Activated T-cell treated with anti-CD3 and anti-CD28 coated beads, Interleukin-2, amount 50 U/mL, for 1 hour (primary cell): ENCODE data around the gene F5.

Source experiments
- DNase-seq: peaks from one replicate; pipeline ENCODE4 v3.0.0-alpha.2; 2020

F5 gene

DNA sequence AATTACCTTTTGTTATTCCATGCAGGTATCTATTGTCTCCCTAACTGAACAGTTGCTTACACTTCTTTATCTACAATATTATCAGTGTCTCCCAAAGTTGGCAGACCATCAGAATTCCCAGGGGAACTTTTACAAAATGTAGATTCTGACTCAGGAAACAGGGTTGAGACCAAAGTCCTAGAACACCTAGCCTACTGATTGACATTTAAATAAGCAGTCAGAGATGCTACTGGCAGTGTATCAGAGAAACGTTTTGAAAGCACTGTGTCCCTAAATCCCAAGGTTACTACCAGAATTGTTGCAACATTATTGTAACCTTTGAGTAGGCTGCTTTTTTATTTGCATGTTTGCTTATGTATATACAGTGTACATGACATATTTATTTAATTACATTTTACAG, 1.8 kb upstream of the F5 start:
- no peak for DNase-seq

DNA sequence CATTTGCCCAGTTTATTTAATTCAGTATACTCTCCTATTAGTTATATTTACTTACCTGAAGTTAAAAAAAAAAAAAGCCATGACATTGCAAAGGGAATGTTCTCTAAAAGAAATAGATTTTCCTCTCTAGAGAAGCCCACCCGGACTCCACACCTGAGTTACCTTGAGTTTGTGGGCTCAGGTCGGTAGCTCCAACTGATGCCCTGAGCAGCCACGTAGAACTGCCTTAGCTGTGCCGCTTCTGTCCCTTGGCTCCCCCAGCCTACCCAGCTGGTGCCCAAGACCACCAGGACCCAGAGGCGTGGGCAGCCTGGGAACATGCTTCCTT, 250 bp downstream of the F5 start:
- DNase-seq, result no peak

DNA sequence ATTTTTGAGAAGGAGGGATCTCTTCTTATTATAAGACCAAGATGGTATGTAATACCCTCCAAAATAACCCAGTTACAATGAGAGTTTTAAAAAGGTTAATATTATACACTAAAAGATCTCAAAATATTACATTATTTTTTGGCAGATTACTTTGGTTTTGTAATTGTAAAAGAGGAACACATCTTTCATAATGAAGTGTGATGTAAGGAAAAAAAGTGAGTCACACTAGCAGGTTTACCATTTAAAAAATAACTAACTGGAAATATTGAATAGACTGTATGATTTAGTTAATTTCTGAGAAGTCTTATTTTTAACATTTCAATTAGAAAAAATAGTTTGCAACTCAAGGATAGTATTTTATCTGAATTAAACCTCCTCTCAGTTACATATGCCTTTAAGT, 1.1 kb downstream of the F5 start:
- no peak for DNase-seq

DNA sequence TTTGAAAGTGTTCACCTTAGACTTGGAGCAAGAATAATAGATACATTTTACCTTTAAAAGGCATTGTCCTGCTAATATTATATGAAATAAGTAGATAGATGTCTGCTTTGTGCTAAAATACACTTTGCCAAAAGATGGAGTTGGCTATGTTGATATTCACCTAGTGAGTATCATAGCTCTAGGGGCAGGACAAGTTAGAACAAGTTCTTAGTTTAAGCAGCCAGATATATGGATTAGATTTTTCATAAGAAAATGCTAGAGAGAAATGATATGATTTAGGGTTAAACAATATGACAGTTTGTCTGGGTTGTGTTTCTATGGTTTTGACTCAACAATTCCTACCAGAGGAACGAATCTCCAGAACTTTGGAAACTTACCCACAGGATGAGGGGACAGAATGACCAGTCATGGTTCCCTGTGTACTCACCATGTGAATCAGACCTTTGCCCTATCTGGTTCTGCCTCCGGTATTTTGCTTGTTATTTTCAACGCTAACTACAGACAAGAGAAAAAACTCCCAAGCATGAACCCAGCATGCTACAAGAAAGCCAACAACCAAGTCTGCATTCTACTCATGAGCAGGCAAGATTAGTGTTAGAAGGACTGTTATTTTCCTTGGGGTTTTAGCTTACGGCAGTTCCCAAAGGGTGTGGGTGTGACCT, 1.7 kb downstream of the F5 start:
- no peak for DNase-seq

DNA sequence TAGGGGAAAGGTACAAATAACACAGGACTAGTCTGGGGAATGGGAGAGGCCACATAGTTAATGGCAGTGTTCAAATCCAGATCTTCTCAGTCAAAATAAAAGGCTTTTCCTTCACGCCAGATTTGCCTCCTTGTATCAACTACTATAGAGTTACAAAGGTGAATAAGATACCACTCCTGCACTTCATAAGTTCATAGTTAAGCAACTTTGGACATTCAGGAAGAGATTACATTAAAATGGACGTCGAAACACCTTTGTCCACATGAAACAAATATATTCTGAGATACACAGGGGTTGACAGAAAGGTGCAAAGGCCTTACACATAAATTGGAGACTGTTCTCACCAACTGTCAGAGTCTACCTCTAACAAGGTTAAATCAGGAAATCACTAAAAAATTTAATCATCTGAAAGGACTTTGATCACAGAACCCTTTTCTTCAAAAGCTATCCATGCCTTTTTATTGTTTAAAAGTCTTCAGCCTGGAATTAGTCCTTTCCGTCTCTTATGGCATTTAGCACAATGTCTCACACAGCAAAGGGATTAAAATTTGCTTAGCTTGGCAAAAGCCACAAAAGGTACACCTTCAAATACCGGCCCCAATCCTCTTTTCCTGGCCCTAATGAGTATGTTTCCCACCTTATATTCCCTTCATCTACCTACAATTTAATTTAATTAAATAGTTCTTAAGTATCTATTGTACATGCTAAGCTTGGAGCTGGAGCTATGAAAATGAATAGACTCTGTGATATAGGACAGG, 8.1 kb downstream of the F5 start:
- no peak for DNase-seq

DNA sequence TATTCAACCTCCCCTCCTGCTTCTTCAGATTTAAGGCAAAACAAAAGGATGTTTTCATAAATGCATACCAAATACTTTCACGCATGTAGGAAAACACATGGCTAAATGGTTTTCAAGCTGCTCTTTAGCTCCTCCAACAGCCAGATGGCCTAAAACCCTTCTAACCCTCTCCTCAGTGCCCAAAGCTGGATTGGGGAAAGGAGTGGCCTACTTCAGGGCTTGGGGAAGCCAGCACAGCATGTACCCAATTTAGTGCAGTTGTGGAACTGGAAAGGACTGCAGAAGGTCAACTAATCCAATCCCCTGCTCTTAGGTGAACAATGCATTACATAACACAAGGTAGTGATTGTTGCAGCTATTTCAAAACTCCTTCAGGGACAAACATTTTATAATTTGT, 9.3 kb downstream of the F5 start:
- DNase-seq, result no peak

DNA sequence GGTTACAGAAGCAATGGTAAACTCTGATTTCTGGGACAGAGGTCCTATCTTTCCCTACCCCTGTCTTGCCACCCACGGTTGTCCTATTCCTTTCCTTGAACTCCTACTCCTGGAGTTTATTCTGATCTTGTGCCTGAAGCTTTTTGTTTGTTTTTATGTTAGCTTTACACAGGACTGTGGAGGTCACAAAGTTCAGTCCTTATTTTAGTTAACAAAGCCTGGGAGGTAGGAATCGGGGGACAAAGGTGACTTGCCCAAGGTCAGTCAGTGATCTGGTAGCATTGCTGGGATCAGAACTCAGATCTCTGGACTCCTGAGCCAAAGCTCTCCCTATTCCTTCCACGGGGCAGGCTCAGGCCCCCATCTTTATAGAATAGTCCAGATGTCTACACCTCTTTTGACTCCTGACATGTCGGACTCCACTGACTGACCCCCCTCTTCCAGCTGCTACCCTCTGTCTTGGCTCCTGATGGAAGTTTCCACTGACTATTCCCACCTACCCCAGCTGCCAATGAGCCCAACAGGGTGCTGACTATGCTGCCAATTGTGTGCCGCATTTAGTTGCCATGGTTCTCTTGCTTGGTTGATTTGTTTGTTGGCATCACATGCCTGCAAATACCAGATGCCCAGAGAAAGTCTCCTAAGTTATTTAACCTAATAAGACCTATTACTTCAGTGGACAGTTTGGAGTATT, 9.9 kb downstream of the F5 start:
- no peak for DNase-seq

DNA sequence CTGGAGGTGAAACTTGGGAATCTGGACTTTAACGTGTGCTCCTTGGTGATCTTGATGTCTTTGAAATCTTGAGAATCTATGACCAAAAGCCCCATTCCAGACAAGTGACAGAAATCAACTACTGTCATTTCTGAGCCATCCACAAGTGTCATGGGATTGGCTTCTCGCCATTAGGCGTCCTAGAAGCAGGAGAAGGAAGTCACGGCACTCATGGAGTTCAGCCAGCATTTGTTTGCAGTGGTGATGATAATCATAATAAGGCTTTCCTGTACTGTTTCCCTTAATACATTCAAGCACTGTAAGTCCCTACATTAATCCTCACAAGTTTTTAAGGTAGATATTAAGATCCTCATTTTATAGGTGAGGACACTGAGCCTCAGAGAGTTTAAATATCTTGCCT, 11.9 kb downstream of the F5 start:
- no peak for DNase-seq

DNA sequence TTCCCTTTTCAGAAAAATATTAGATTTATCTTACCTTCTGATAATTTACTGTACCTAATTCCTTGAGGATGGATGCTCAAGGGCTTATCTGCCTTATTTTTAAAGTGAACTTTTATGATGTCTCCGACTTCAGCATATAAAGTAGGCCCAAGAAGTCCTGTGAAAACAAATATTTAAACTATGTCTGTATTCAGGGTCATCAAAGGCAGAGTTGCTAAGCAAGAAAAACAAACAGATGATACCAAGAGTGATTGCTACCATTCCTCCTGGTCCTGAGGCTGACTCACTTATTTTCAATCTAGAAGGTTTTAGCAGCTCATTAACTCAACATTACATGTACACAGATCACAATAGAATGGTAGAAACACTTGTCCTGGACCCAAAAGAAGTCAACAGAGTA, 14.1 kb downstream of the F5 start:
- DNase-seq, result no peak

DNA sequence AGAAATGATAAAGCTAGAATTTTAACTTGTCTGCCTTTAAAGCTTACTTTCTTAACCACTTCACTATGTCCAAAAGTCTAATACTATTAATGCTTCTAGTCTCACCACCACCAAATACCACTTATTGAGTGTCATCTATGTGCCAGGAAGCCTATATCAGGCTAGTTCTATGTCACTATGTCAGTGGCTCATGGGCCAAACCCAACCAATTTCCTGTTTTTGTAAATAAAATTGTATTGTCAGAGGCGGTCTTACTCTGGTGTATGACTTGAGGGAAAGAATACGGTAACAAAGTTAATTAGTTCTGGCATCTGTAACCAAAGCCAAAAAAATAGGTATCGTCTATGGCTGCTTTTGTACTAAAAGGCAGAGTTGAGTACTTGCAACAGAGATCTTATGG, 14.8 kb downstream of the F5 start:
- DNase-seq, result no peak

DNA sequence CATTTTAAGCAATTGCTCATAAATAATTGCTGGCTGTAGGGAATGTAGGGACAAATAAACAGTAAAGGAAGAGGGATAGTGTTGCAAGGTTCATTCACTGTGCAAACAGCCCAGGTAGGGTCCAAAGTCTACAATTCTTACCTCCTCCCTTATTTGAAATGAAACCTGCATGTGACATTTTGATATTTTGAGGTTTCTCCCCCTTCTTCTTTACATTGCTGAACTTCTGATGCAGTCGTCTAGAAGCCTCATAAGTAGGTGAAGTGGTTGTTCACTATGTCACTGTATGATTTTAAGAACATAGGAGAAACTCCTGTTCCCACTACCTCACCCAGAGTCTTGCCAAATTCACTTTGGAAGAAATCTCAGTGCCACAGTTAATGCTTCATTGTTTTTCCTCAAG, 16.1 kb downstream of the F5 start:
- DNase-seq, result no peak

DNA sequence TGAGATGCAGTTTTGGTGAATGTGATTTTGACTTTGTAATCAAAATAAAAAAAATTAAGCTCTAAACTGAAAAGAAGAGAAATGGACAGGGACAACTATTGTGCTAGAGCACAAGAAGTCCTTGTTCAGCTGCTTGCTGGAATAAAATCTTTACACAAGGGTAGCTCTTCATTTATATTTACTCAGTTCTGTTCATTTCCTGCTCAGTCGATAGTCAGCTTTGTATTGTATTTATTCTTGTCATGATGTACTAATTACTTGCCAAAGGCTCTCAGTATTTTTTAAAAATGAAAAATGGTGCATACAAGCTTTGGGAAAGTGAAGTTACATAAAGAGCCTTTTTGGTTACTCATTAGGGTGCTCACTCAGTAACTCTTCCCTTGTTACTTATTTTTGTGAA, 17.8 kb downstream of the F5 start:
- DNase-seq, result no peak

DNA sequence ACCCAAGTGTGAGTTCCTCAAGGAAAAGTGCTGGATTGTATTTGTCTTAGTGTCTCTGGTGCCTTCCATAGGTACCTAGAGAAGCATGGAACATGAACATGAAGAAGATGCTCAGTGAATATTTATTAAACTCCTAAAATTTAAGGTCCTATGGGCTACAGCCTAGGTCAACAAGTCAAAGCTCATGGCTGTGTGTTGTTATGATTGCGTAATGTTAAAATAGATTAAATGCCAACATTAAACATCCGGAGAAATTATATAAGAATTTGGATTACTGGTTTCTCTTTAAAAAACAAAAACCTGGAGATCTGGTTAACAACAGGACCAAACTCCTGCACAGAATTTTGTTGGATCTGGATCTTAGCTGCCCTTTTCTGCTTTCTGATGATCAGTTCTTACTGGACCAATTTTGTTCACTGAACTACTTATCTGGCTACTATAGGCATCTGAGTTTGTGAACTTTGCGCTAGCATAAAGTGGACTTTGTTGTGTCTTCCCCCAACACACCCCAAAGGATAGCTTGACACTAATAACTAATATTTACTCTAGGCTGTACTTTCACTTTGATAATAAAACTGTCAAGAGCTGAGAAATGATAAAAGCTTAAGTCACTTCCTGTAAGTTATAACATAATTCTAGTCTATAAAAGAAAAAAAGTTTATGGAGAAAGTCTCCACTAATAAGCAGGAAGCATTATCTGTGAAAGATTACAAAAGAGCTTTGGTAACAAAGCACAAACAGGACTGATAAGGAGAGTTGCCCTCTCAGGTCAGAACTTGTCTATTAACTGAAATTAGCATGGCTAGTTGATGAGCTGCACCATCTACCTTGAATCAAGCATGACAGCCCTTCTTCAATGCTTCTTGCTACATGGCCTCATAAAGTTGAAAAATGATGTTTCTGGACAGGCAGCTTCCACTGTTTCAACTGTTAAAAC, 20.7 kb downstream of the F5 start:
- DNase-seq, result no peak

DNA sequence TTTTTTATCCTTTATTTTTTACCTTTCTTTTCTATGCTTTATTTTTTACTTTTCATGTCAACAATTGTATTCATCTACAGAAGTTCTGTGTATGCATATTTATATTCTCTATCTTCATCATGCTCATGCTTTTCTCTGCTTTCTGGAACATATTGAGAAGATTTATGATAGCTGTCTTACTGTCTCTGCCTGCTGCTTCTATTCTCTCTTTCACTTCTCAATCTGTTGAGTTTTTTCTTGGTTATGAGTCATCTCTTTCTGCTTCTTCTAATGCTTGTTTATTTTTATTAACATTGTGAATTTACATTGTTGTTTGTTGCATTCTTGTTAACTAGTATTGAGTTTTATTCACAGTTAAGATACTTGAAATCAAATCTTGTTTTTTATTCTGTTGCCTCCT, 22.6 kb downstream of the F5 start:
- DNase-seq, result no peak

DNA sequence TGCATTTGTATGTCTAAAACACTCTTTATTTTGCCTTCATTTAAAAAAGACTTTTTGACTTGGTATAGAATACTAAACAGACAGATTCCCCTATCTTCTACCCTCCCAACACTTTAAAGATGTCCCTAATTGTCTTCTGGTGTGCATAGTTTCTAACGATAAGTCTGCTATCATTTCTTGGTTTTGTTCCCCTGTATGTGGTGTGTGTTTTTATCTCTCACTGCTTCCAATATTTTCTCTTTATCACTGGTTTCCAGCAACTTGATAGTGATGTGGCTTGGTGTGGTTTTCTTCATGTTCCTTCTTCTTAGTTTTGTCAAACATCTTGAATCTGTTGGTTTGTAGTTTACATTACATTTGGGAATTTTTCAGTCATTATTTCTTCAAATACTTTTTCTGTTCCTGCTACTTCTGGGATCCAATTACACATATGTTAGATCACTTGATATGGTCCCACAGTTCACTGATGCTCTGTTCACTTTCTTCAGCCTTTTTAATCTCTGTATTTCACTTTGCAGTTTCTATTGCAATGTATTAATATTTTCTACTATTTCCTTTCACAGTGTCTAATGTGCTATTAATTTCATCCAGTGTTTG, 23.2 kb downstream of the F5 start:
- DNase-seq, result no peak

DNA sequence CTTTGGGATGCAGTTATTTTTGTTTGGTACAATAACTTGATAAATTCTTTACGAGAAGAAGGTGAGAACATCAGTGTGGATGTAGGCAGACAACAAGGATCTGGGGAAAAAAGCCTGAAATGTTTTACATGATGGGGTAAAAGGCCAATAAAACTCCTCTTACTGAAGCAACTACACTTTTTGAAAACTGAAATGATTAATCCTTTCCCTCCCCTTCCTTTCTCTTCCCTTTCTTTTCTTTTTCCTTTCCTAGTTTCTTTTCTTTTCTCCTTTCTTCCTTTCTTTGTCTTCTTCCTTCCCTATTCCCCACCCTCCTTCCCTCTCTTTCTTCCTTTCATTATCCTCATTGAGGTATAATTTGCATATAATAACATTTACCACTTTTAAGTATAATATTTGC, 24.6 kb downstream of the F5 start:
- DNase-seq, result no peak

DNA sequence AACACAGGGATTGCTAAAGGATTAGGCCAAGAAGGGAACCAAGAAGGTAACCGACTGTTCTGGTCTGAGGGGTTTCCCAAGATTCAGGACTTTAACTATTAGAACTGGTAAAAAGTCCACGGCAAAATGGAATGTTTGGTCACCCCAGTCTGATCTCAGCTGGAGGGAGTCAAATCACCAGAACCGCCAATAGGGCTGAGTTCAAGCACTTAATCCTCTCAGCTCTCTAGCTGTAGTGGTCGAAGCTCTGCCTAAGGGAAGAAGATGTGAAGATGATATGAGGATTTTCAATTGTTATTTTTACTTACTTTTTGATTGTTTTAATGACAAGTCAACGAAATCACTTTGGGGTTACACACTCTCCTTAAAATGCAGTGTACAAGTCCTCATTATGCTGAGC, 29.1 kb downstream of the F5 start:
- DNase-seq, result no peak

DNA sequence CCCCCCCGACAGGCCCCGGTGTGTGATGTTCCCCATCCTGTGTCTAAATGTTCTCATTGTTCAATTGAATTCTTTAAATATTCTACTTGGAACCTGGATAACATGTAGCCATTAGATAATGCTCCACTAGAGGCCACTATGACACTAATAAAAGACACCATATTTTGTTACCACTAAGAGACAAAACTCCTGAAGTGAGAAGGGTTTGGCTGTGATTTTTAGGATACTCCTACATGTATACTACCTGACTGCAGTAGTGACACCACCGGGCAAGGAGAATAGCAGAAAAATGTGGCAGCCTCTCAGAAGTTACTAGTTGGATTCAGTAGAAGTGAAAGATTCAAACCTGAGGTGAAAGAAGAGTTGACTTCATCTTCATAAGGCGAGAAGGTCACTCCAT, 36.0 kb downstream of the F5 start:
- DNase-seq, result no peak

DNA sequence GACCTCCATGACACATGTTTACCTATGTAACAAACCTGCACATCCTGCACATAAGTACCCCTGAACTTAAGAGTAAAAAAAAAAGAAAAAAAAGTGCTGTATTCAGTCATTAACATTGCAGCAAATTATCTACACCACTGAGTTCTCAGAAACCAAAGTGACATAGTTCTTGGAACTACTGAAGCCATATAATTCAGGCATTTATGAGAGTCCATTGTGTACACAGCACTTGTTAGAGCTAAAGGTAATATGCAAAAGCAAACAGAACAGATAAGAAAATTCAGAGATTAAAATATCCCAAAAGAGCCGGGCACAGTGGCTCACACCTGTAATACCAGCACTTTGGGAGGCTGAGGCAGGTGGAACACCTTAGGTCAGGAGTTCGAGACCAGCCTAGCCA, 38.0 kb downstream of the F5 start:
- DNase-seq, result no peak

DNA sequence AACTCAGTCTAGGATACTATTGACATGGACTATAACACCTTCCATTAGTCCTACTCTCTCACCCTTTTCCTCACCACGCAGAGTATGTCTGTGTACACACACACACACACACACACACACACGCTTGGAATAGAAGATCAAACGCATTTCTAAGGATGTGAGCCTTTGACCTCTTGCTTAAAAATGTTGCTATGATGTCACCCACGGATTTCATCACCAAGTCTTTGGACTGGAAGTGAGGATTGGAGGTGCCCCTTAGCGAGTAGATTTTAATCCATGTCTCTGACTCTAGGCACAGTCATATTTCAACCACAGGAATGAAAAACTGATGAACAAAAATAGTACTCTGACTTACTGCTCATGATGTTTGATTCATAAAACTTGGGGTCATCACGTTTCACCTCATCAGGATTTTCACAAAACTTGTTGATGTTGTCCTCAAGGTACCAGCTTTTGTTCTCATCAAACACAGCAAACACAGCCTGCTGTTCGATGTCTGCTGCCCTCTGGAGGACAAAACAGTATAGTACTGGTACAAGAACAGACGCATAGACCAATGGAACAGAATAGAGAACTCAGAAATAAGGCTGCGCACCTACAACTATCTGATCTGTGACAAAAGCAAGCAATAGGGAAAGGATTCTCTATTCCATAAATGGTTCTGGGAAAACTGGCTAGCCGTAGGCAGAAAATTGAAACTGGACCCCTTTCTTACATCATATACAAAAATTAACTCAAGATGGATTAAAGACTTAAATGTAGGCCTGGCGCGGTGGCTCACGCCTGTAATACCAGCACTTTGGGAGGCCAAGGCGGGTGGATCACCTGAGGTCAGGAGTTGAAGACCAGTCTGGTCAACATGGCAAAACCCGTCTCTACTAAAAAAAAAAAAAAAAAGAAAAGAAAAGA, 39.9 kb downstream of the F5 start:
- peak; percentile 21 for DNase-seq

DNA sequence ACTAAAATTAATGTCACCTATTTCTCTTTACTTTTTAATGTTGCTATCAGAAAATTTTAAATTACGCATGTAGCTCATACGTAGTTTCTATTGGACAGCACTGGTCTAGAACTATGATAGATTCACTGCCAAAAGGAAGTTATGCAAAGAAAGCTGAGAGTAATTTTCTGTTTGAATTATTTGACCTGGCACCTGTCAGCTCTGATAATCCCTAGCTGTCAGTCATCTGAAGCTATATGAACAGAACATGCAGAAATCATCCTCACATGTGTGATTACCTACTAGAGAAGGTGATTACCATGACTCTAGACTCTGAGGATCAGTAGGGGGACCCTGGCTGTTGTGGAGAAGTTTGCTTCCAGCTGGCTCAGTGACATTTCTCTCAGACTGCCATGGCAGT, 40.8 kb downstream of the F5 start:
- DNase-seq, result no peak
